ENCODE results near the gene ATP11A. TPM values are rescaled to one million over a fixed set of nuclear protein-coding genes. Genes with fewer than 3 reads are reported as not detected.
A peak's percentile ranks its signal among the peaks of the same experiment; 100 is the strongest.

The ATP11A gene
- total RNA-seq, 1 experiment from 2014 or later, result 65.3 TPM

DNA sequence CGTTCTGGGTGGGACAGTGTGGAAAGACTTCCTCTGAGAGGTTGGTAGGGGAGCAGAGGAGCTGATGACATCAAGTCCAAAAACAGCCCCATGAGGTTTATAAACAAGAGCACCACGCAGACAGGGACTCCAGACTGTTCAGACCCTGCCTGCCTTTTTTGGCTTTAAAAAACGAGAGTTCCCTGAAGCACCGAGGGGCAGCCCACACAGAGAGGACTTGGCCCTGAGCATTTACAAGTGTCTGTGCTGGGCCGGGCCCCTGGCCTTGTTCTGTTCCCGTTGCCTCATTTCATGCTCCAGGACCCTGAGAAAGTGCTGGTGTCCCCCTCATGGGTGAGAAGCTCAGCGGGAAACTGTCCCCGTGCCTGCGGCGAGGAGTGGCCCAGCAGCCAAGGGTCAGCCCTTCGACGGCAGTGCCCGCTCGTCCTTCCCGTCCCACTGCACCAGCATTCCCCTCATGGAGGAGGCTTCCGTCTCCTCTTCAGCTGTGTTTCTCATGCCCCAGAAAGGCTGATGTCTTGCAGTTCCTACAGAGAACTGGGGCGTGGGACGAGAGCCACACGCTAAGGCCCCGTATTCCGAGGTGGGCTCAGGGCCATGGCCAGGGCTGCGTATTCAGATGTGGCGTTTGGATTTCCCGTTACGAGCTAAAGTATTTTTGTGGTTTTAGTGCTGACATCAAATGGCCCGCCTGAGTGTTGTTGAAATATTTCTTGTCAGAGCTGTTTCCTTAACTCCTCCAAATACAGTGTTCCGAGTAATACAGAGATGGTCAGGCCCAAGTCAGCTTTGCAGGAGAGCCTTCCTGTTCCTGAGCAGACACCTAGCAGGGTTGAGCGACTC lies 93.5 kb downstream of the ATP11A start:
- H3K23ac ChIP-seq (ENCODE audit: insufficient read length, low read depth, low read length), result no peak overlapping the region
- H3T11ph ChIP-seq (ENCODE audit: low read length), result no peak overlapping the region
- no peak overlapping the region for H2BK20ac ChIP-seq (ENCODE audit: low read depth, low read length, poor library complexity, severe bottlenecking)
- H3K56ac ChIP-seq (ENCODE audit: insufficient read length, low read depth, low read length), result no peak overlapping the region
- H3K9ac ChIP-seq (ENCODE audit: extremely low read depth, insufficient read length, low read length), result no peak overlapping the region
- WGBS (ENCODE audit: extremely low coverage, insufficient read length, low lambda C conversion rate), result no CpG with 5 or more reads among the region's 28 CpGs
- H3K27me3 Mint-ChIP-seq (ENCODE audit: low read depth), result no peaks in the 10 kb centered on the region
- peak overlapping the region in 2 of 3 experiments; percentile 34 to 82; a peak in 5 of 7 replicates for H3K27ac Mint-ChIP-seq
- H2AFZ ChIP-seq (ENCODE audit: low read length), result no peak overlapping the region
- H3K23me2 ChIP-seq (ENCODE audit: insufficient read length, low read depth, low read length, poor library complexity, severe bottlenecking), result no peaks in the 10 kb centered on the region
- H3K27me3 ChIP-seq (ENCODE audit: insufficient read depth, low read length), result no peaks in the 10 kb centered on the region
- H3K27ac ChIP-seq (ENCODE audit: insufficient read length, low read depth, low read length), result no peak overlapping the region
- no peak overlapping the region for H4K5ac ChIP-seq (ENCODE audit: insufficient read length, low read depth, low read length)
- no peak overlapping the region for H4K8ac ChIP-seq (replicated peaks; ENCODE audit: insufficient read length, low read depth, low read length)
- H2AK5ac ChIP-seq (ENCODE audit: insufficient read length, low read length), result no peak overlapping the region
- H2BK12ac ChIP-seq (ENCODE audit: insufficient read length, low read depth, low read length), result no peak overlapping the region
- no peak overlapping the region for H3K18ac ChIP-seq (ENCODE audit: insufficient read length, low read depth, low read length)
- peaks cover 11 to 13% of the 10 kb centered on the region in 2 experiments for H3K9me3 Mint-ChIP-seq
- DNase-seq, result no peak
- H3K36me3 Mint-ChIP-seq (ENCODE audit: insufficient read depth in 1 of 3, low read depth in 3 of 3), result peaks cover 18 to 27% (median 27%) of the 10 kb centered on the region in 3 experiments
- peaks cover 32 to 34% of the 10 kb centered on the region in 2 experiments for H3K4me1 Mint-ChIP-seq
- no peak overlapping the region for H2BK120ac ChIP-seq (ENCODE audit: low read depth, low read length, poor library complexity, severe bottlenecking)
- H4K91ac ChIP-seq (ENCODE audit: insufficient read length, low read depth, low read length), result no peak overlapping the region
- H3K79me2 ChIP-seq (ENCODE audit: insufficient read depth, low read length), result no peaks in the 10 kb centered on the region; the same call in 1 of the 2 replicates
- no peak overlapping the region for H3K4me3 Mint-ChIP-seq
- no peak overlapping the region for H2BK15ac ChIP-seq (ENCODE audit: low read depth, low read length)
- no peak overlapping the region for H3K14ac ChIP-seq (ENCODE audit: insufficient read depth, low read length)
- H3K4me1 ChIP-seq (ENCODE audit: insufficient read depth, low read length), result peaks cover 6% of the 10 kb centered on the region; the same call in 1 of the 2 replicates
- no peak overlapping the region for H3K4me2 ChIP-seq (ENCODE audit: insufficient read depth, insufficient read length, low read length)
- no peaks in the 10 kb centered on the region for H3K79me1 ChIP-seq (ENCODE audit: insufficient read depth, low read depth, low read length, poor library complexity, severe bottlenecking)
- H2BK5ac ChIP-seq (ENCODE audit: insufficient read length, low read length), result no peak overlapping the region
- no peaks in the 10 kb centered on the region for H3K9me3 ChIP-seq (ENCODE audit: control insufficient read depth, low read depth, low read length)
- H4K20me1 ChIP-seq (ENCODE audit: control insufficient read depth, insufficient read depth, insufficient read length), result no peaks in the 10 kb centered on the region
- no peak overlapping the region for H3K4ac ChIP-seq (ENCODE audit: low read depth, low read length)
- TF ChIP-seq, protein P1, sequence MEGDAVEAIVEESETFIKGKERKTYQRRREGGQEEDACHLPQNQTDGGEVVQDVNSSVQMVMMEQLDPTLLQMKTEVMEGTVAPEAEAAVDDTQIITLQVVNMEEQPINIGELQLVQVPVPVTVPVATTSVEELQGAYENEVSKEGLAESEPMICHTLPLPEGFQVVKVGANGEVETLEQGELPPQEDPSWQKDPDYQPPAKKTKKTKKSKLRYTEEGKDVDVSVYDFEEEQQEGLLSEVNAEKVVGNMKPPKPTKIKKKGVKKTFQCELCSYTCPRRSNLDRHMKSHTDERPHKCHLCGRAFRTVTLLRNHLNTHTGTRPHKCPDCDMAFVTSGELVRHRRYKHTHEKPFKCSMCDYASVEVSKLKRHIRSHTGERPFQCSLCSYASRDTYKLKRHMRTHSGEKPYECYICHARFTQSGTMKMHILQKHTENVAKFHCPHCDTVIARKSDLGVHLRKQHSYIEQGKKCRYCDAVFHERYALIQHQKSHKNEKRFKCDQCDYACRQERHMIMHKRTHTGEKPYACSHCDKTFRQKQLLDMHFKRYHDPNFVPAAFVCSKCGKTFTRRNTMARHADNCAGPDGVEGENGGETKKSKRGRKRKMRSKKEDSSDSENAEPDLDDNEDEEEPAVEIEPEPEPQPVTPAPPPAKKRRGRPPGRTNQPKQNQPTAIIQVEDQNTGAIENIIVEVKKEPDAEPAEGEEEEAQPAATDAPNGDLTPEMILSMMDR (conservative IDR thresholded peaks at IDR 0.05), result no peak

All from H9 (cell line).